K562 (cell line): ENCODE data around the gene SLC66A2. TPM values are rescaled to one million over a fixed set of nuclear protein-coding genes. Genes with fewer than 3 reads are reported as not detected.

ENCODE experiments used
- ATAC-seq: fragments of 200-7000 bp; cut with Tn5 transposase; 3 replicates; pipeline ENCODE4 v1.9.1; 2020; ENCODE audit warnings: moderate library complexity
- BruUV-seq: library from RNA; stranded (reverse); fragments of 400-500 nt; replicated peaks from 2 replicates; lab custom pipeline; 2021; lab: Mats Ljungman, UMichigan
- CTCF ChIA-PET: fragments of 300-600 bp; formaldehyde crosslinking; extraction: SDS; loops from one replicate; lab custom pipeline; 2021; ENCODE audit warnings: low intra/inter-chr PET ratio; lab: Yijun Ruan, JAX
- POLR2A ChIA-PET: fragments of 300-600, 350-650 bp; sonication (Branson Sonifier 250); formaldehyde crosslinking; extraction: SDS; loops from one replicate; lab custom pipeline; 2021; ENCODE audit warnings: antibody characterized with exemption, inconsistent platforms; lab: Yijun Ruan, JAX
- DNase-seq, 4 experiments: peaks; one replicate each; pipeline versions ENCODE4 v3.0.0 to v3.0.0-alpha.2; 2011 to 2018; ENCODE audit warnings: low spot score in 3 of 4, mixed read lengths in 3 of 4; ENCODE audit errors: extremely low read depth in 1 of 4
- FAIRE-seq: peaks from 2 replicates; lab custom pipeline; 2011; peaks lifted over from hg19 to GRCh38; lab: Jason Lieb, UNC
- H2AFZ ChIP-seq: 2 replicates; pipeline ENCODE4 v1.6.0; 2011; ENCODE audit warnings: low read depth, low read length, control low read depth, inconsistent platforms
- H3K27ac ChIP-seq: fragments of 200-600 bp; 3 replicates; pipeline ENCODE4 v1.8.0; 2011; ENCODE audit warnings: low read depth, mild to moderate bottlenecking, control low read depth, inconsistent platforms, low read length, moderate library complexity, mixed read lengths; ENCODE audit errors: extremely low read depth
- H3K27me3 ChIP-seq, 2 experiments: fragments of 300-600 bp in 1 of 2; 2 replicates in 1 of 2; 3 replicates in 1 of 2; pipeline versions ENCODE4 v1.6.0 to v1.8.0; 2011; ENCODE audit warnings: inconsistent platforms in 2 of 2, low read length in 2 of 2, mild to moderate bottlenecking in 1 of 2, mixed read lengths in 1 of 2, moderate library complexity in 1 of 2; ENCODE audit not compliant: control insufficient read depth in 2 of 2, insufficient read depth in 2 of 2
- H3K36me3 ChIP-seq: fragments of 300-600 bp; 3 replicates; pipeline ENCODE4 v1.8.0; 2011; ENCODE audit warnings: mild to moderate bottlenecking, low read length, inconsistent platforms; ENCODE audit not compliant: control insufficient read depth, insufficient read depth
- H3K4me1 ChIP-seq, 2 experiments: fragments of 200-600 bp in 1 of 2; replicated peaks in 1 of 2; 2 replicates in 1 of 2; 3 replicates in 1 of 2; pipeline versions ENCODE4 v1.5.1 to v1.8.0; 2011; ENCODE audit warnings: inconsistent platforms in 2 of 2, low read length in 2 of 2, mild to moderate bottlenecking in 1 of 2, mixed read lengths in 1 of 2, moderate library complexity in 1 of 2; ENCODE audit not compliant: control insufficient read depth in 2 of 2, insufficient read depth in 2 of 2
- H3K4me2 ChIP-seq: 2 replicates; pipeline ENCODE4 v1.6.1; 2011; ENCODE audit warnings: low read length, control low read depth, inconsistent platforms, mixed read lengths; ENCODE audit not compliant: insufficient read depth
- H3K4me3 ChIP-seq: fragments of 200-600 bp; sonication (generic), shearing (Covaris generic); 2 replicates; pipeline ENCODE4 v1.5.1; 2016; ENCODE audit warnings: control low read depth, inconsistent platforms
- H3K79me2 ChIP-seq: fragments of 200-600 bp; 3 replicates; pipeline ENCODE4 v1.8.0; 2011; ENCODE audit warnings: low read length, inconsistent platforms; ENCODE audit not compliant: control insufficient read depth, insufficient read depth
- H3K9ac ChIP-seq, 2 experiments: 2 replicates each; pipeline versions ENCODE4 v1.6.0 to v1.6.1; 2011; ENCODE audit warnings: low read depth in 2 of 2, low read length in 2 of 2, control low read depth in 1 of 2, inconsistent platforms in 1 of 2, mild to moderate bottlenecking in 1 of 2, mixed read lengths in 1 of 2; ENCODE audit not compliant: insufficient read depth in 1 of 2
- H3K9me1 ChIP-seq: one replicate; pipeline ENCODE4 v1.6.0; 2011; ENCODE audit warnings: inconsistent platforms, mild to moderate bottlenecking, low read length, moderate library complexity; ENCODE audit not compliant: control insufficient read depth, insufficient read depth
- H3K9me3 ChIP-seq: replicated peaks from 2 replicates; pipeline ENCODE4 v1.5.1; 2011; ENCODE audit warnings: low read depth, low read length, inconsistent platforms; ENCODE audit not compliant: control insufficient read depth, insufficient read depth
- H4K20me1 ChIP-seq: replicated peaks from 2 replicates; pipeline ENCODE4 v1.6.1; 2011; ENCODE audit warnings: low read length, inconsistent platforms, mixed read lengths; ENCODE audit not compliant: control insufficient read depth, insufficient read depth
- CEBPG ChIP-seq, 3 experiments: fragments of 200-800 bp in 1 of 3; sonication (Bioruptor generic) in 1 of 3; sonication (generic) in 1 of 3; formaldehyde crosslinking in 1 of 3; IDR thresholded peaks in 2 of 3; conservative IDR thresholded peaks in 1 of 3; 2 replicates each; pipeline versions ENCODE4 v1.6.1 to v1.8.0; 2016 to 2022; ENCODE audit warnings: missing compliant biosample characterization in 2 of 3, missing genetic modification characterization in 2 of 3, mild to moderate bottlenecking in 1 of 3, missing genetic modification reagents in 1 of 3
- EHMT2 ChIP-seq: fragments of 450-650 bp; IDR thresholded peaks from 2 replicates; pipeline ENCODE4 v1.6.1; 2018; ENCODE audit warnings: antibody characterized with exemption
- HDAC2 ChIP-seq: fragments of 450-650 bp; IDR thresholded peaks from 2 replicates; pipeline ENCODE4 v1.6.1; 2016; ENCODE audit warnings: mild to moderate bottlenecking
- HEY1 ChIP-seq: fragments of 250-450 bp; sonication (Bioruptor Pico); IDR thresholded peaks from 2 replicates; pipeline ENCODE4 v1.5.0; 2020; ENCODE audit warnings: mild to moderate bottlenecking, moderate library complexity, borderline replicate concordance
- HMGN3 ChIP-seq: IDR thresholded peaks from 2 replicates; pipeline ENCODE4 v1.6.1; 2011; ENCODE audit warnings: borderline replicate concordance, low read depth, mild to moderate bottlenecking, mixed read lengths, low read length; ENCODE audit not compliant: insufficient read length; ENCODE audit errors: extremely low read depth
- IRF1 ChIP-seq: sonication (generic); formaldehyde crosslinking; IDR thresholded peaks from 2 replicates; pipeline ENCODE4 v1.8.0; 2022; ENCODE audit warnings: missing genetic modification reagents, mild to moderate bottlenecking, borderline replicate concordance
- MEIS2 ChIP-seq: fragments of 450-650 bp; IDR thresholded peaks from 2 replicates; pipeline ENCODE4 v1.6.1; 2014; ENCODE audit warnings: mild to moderate bottlenecking; ENCODE audit not compliant: partially characterized antibody
- MTA2 ChIP-seq: fragments of 450-650 bp; IDR thresholded peaks from 2 replicates; pipeline ENCODE4 v1.6.1; 2016; ENCODE audit warnings: low read depth
- TFAM ChIP-seq: fragments of 250-450 bp; sonication (Bioruptor Pico); conservative IDR thresholded peaks from 2 replicates; pipeline ENCODE4 v1.5.0; 2021; ENCODE audit warnings: mild to moderate bottlenecking, moderate library complexity
- ZC3H4 ChIP-seq: sonication (generic); formaldehyde crosslinking; IDR thresholded peaks from 2 replicates; pipeline ENCODE4 v1.9.0; 2021; ENCODE audit warnings: missing genetic modification reagents, borderline replicate concordance
- ZNF124 ChIP-seq: sonication (generic); formaldehyde crosslinking; IDR thresholded peaks from 2 replicates; pipeline ENCODE4 v1.8.1; 2022; ENCODE audit warnings: missing genetic modification reagents
- ZNF232 ChIP-seq: sonication (generic); formaldehyde crosslinking; IDR thresholded peaks from 2 replicates; pipeline ENCODE4 v1.8.0; 2022; ENCODE audit warnings: mild to moderate bottlenecking, missing genetic modification reagents
- ZNF764 ChIP-seq: fragments of 250-450 bp; sonication (Bioruptor Pico); IDR thresholded peaks from 2 replicates; pipeline ENCODE4 v1.4.0; 2020; ENCODE audit warnings: low read depth, mild to moderate bottlenecking, moderate library complexity
- WGBS: fragments of 100-300 bp; shearing (Covaris generic); methylation state at CpG from one replicate; pipeline ENCODE4 v1.1.6; 2016; ENCODE audit warnings: low coverage, mixed read lengths; ENCODE audit not compliant: insufficient coverage; ENCODE audit errors: missing lambda C conversion rate; 5-methylcytosine and 5-hydroxymethylcytosine counted together
- in situ Hi-C: fragments of 300-500 bp; cut with MboI; formaldehyde crosslinking; loops from 4 replicates; pipeline ENCODE4 v1.15.0; 2018; ENCODE audit warnings: inconsistent platforms, mixed read lengths
- intact Hi-C: fragments of 100-400 bp; cut with micrococcal nuclease; formaldehyde crosslinking; loops from 2 replicates; pipeline ENCODE4 v1.14.2; 2022
- polyA plus RNA-seq, 8 experiments: library from polyadenylated mRNA; depleted of rRNA in 4 of 8; stranded (reverse) in 5 of 8; unstranded in 3 of 8; fragments of >200 nt; fragmentation: Nextera tagmentation in 2 of 8; fragmentation: Illumina TruSeq in 1 of 8; extraction: Ambion mirVana in 2 of 8; extraction: Trizol in 1 of 8; gene quantifications; 2 replicates each; pipeline versions ENCODE4 v1.2.1 to v1.2.3, GENCODE V29; 2011 to 2014; ENCODE audit warnings: inconsistent platforms in 1 of 8, missing spikeins in 1 of 8
- total RNA-seq, 7 experiments: library from RNA; depleted of rRNA in 6 of 7; stranded (reverse); fragments of >200 nt in 6 of 7; fragmentation: Illumina TruSeq in 2 of 7; extraction: Trizol in 2 of 7; gene quantifications; 2 replicates each; pipeline versions ENCODE4 v1.2.1 to v1.2.3, GENCODE V29; 2011 to 2021; ENCODE audit warnings: low replicate concordance in 1 of 7
- TF ChIP-seq, protein P1 (sequence below): fragments of 450-650 bp; IDR thresholded peaks from 2 replicates; pipeline ENCODE4 v1.6.1; 2016; ENCODE audit warnings: antibody characterized with exemption

SLC66A2 gene
- total and polyA plus RNA-seq, 9 of the 15 experiments (the other 6 are each of a cell fraction or from before 2014, with no cell fraction given), result 0.25 to 17.5 (median 5.6) TPM

- TF ChIP-seq EHMT2 (no peak), ZNF232 (CRISPR knock-in tag) (no peak), HMGN3 (no peak)
- TF ChIP-seq, protein P1, sequence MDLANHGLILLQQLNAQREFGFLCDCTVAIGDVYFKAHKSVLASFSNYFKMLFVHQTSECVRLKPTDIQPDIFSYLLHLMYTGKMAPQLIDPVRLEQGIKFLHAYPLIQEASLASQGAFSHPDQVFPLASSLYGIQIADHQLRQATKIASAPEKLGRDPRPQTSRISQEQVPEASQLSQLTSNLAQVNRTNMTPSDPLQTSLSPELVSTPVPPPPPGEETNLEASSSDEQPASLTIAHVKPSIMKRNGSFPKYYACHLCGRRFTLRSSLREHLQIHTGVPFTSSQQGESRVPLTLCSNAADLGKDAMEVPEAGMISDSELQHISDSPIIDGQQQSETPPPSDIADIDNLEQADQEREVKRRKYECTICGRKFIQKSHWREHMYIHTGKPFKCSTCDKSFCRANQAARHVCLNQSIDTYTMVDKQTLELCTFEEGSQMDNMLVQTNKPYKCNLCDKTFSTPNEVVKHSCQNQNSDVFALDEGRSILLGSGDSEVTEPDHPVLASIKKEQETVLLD, result no peak
- TF ChIP-seq, all 486 proteins: peak for 0
Measured at GRCh38 chr18:79874553-79875530, 76.6 kb downstream of the SLC66A2 start (continued).

DNA sequence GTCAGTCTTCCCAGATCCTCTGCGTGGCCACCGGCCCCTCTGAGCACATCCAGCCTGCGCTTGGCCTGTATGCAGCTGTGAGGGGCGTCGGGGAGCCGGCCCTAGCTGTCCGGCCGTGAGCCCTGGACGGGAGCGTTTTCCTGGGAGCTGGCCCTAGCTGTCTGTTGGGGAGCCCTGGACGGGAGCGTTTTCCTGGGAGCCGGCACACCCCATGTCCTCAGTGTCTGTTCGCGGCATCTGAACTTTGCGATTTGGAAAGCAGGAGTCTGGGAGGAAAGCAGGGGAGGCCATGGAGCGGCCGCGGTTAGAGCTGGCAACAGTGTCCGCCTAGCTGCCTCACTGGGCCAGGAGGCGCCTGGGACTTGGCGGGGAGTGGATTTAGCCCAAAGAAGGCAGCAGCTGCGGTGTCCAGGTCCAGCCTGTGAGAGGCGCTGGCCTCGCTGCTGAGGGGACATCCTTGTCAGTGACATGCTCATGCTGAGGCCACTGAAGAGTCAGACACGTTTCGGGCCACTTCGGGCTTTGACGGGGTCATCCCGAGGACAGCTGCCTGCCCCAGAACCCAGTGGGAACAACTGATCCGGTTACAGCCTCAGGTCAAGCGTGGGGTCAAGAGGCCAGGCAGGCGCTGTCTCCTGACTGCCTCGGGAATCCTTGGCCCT is 77.9 kb downstream of the SLC66A2 start:
- Histone ChIP-seq H3K4me1 (peaks cover 0 to 15% of the 10 kb centered on the region in 2 experiments; a peak in 2 of 5 replicates), H2AFZ (no peak overlapping the region), H3K9ac (0 out of 4 replicates have a peak overlapping the region, but pooled peaks of 1 of the 2 experiments have one; percentile 13), H3K27me3 (peaks cover 25 to 85% of the 10 kb centered on the region in 2 experiments; a peak in 4 of 5 replicates), H3K79me2 (no peaks in the 10 kb centered on the region), H3K4me2 (no peak overlapping the region), H3K9me3 (no peaks in the 10 kb centered on the region), H3K4me3 (no peak overlapping the region), H3K36me3 (no peaks in the 10 kb centered on the region), H3K27ac (no peak overlapping the region), H3K9me1 (no peaks in the 10 kb centered on the region), H4K20me1 (no peaks in the 10 kb centered on the region)
- intact Hi-C loops, result no loop called here
- ChIA-PET CTCF (interaction anchor here (0.6 kb wide), 1 partner anchor 237 kb away, joined by 3 read pairs; no protein-coding TSS in a partner anchor), POLR2A (interaction anchor here (1.1 kb wide), 1 partner anchor 12 kb away, joined by 3 read pairs; no protein-coding TSS in a partner anchor)
- FAIRE-seq (no peak), ATAC-seq (peak; percentile 16; the same call in 1 of the 3 replicates), DNase-seq (no peak)
- no TSS peak for BruUV-seq
- in situ Hi-C loops, result no loop called here
- 2% methylated on average over 16 of the region's 34 CpGs for WGBS
- TF ChIP-seq ZNF124 (CRISPR knock-in tag) (no peak), MEIS2 (no peak), TFAM (no peak), HEY1 (CRISPR knock-in tag) (no peak), CEBPG (CRISPR knock-in tag; IDR thresholded peaks at IDR 0.05) (no peak), CEBPG (tag; conservative IDR thresholded peaks at IDR 0.05 in 1 of 2, IDR thresholded peaks at IDR 0.05 in 1 of 2) (no peak), HDAC2 (no peak), IRF1 (CRISPR knock-in tag) (no peak), ZC3H4 (no peak), MTA2 (no peak), ZNF764 (CRISPR knock-in tag) (no peak)
- TF ChIP-seq, protein P1, result no peak
